ENCODE data around the gene GNL1.

The GNL1 gene

GRCh38 chr6:30556066-30556905 lies at the start of gene GNL1:
Gene GNL1, minus strand, starts transcription at chr6:30556489. Its CDS starts 286 bp downstream, at chr6:30556203.
- peak; percentile 90 for DNase-seq

GRCh38 chr6:30603961-30604360 lies 47.7 kb upstream of the GNL1 start:
- no peak for DNase-seq

GRCh38 chr6:30601815-30602641 lies 45.7 kb upstream of the GNL1 start:
- no peak for DNase-seq

- DNase-seq: no peak
Observed at GRCh38 chr6:30601436-30601814, 45.1 kb upstream of the GNL1 start.

GRCh38 chr6:30600451-30600961 lies 44.2 kb upstream of the GNL1 start:
- no peak for DNase-seq

- no peak for DNase-seq
Observed at GRCh38 chr6:30599625-30600324, 43.5 kb upstream of the GNL1 start.

- no peak for DNase-seq
Observed at GRCh38 chr6:30598912-30599624, 42.8 kb upstream of the GNL1 start.

GRCh38 chr6:30597315-30598144 lies 41.2 kb upstream of the GNL1 start:
- peak; percentile 58 for DNase-seq

- no peak for DNase-seq
Observed at GRCh38 chr6:30592287-30592686, 36.0 kb upstream of the GNL1 start.

GRCh38 chr6:30591008-30591407 lies 34.7 kb upstream of the GNL1 start:
- no peak for DNase-seq

- no peak for DNase-seq
Observed at GRCh38 chr6:30590509-30590908, 34.2 kb upstream of the GNL1 start.

- DNase-seq: no peak
Observed at GRCh38 chr6:30589754-30590358, 33.6 kb upstream of the GNL1 start.

GRCh38 chr6:30583921-30584320 lies 27.6 kb upstream of the GNL1 start:
- no peak for DNase-seq

GRCh38 chr6:30578051-30578450 lies 21.8 kb upstream of the GNL1 start:
- no peak for DNase-seq

GRCh38 chr6:30573113-30573512 lies 16.8 kb upstream of the GNL1 start:
- DNase-seq: no peak

- DNase-seq: no peak
Observed at GRCh38 chr6:30572148-30572547, 15.9 kb upstream of the GNL1 start.

- no peak for DNase-seq
Observed at GRCh38 chr6:30571762-30572082, 15.4 kb upstream of the GNL1 start.

- DNase-seq: peak; percentile 97
Observed at GRCh38 chr6:30571075-30571761, 14.9 kb upstream of the GNL1 start, which contains the start of gene ABCF1. Gene ABCF1, plus strand, starts transcription at chr6:30571442. Its CDS starts 46 bp downstream, at chr6:30571488.

- no peak for DNase-seq
Observed at GRCh38 chr6:30570740-30571074, 14.4 kb upstream of the GNL1 start.

- no peak for DNase-seq
Observed at GRCh38 chr6:30570263-30570662, 14.0 kb upstream of the GNL1 start.

- no peak for DNase-seq
Observed at GRCh38 chr6:30568245-30568644, 12.0 kb upstream of the GNL1 start.
